HepG2 (cell line): ENCODE results near the gene HDAC10. TPM values are rescaled to one million over a fixed set of nuclear protein-coding genes. Genes with fewer than 3 reads are reported as not detected.
A peak's percentile ranks its signal among the peaks of the same experiment; 100 is the strongest.

Experiments
- EHMT2 ChIP-seq: fragments of 200-600 bp; sonication (generic); IDR thresholded peaks from 2 replicates; pipeline ENCODE4 v1.7.0; 2017; ENCODE audit warnings: antibody characterized with exemption, low read depth, low read length, borderline replicate concordance
- HNRNPH1 ChIP-seq: fragments of 200-400 bp; formaldehyde crosslinking; optimal IDR thresholded peaks from 2 replicates; pipeline ENCODE3; 2017; ENCODE audit warnings: mild to moderate bottlenecking, low read depth, low read length
- KLF12 ChIP-seq: sonication (generic); formaldehyde crosslinking; IDR thresholded peaks from 2 replicates; pipeline ENCODE4 v1.4.0; 2020; ENCODE audit warnings: missing genetic modification reagents, borderline replicate concordance
- MATR3 ChIP-seq: sonication (generic); formaldehyde crosslinking; IDR thresholded peaks from 2 replicates; pipeline ENCODE4 v1.4.0; 2020; ENCODE audit warnings: missing genetic modification reagents
- MTA3 ChIP-seq: sonication (generic); formaldehyde crosslinking; IDR thresholded peaks from 2 replicates; pipeline ENCODE4 v1.4.0; 2020; ENCODE audit warnings: missing genetic modification reagents
- SNAI1 ChIP-seq: sonication (generic); formaldehyde crosslinking; IDR thresholded peaks from 2 replicates; pipeline ENCODE4 v1.5.0; 2020; ENCODE audit warnings: mild to moderate bottlenecking, missing genetic modification reagents, borderline replicate concordance
- TP53 ChIP-seq: sonication (generic); formaldehyde crosslinking; conservative IDR thresholded peaks from 2 replicates; pipeline ENCODE4 v1.4.0; 2020; ENCODE audit warnings: missing genetic modification reagents
- ZFYVE20 ChIP-seq: sonication (generic); formaldehyde crosslinking; IDR thresholded peaks from 2 replicates; pipeline ENCODE4 v1.8.0; 2023; ENCODE audit warnings: low read depth, mild to moderate bottlenecking, moderate library complexity, missing genetic modification reagents, borderline replicate concordance
- ZNF207 ChIP-seq: fragments of 450-650 bp; IDR thresholded peaks from 2 replicates; pipeline ENCODE4 v1.6.1; 2016; ENCODE audit warnings: antibody characterized with exemption, borderline replicate concordance
- ZNF530 ChIP-seq: sonication (generic); formaldehyde crosslinking; IDR thresholded peaks from 2 replicates; pipeline ENCODE4 v1.5.0; 2020; ENCODE audit warnings: low read depth, mild to moderate bottlenecking, missing genetic modification reagents
- ZNF709 ChIP-seq: sonication (generic); formaldehyde crosslinking; IDR thresholded peaks from 2 replicates; pipeline ENCODE4 v1.5.0; 2020; ENCODE audit warnings: mild to moderate bottlenecking, missing genetic modification reagents
- polyA plus RNA-seq, 8 experiments: library from polyadenylated mRNA; depleted of rRNA in 3 of 8; stranded (reverse) in 7 of 8; unstranded in 1 of 8; fragments of >200 nt; fragmentation: Illumina TruSeq in 4 of 8; extraction: Trizol in 4 of 8; gene quantifications; 2 replicates each; pipeline versions ENCODE4 v1.2.1 to v1.2.3, GENCODE V29; 2011 to 2016; ENCODE audit warnings: low read depth in 4 of 8, missing spikeins in 1 of 8, mixed read lengths in 1 of 8; ENCODE audit not compliant: insufficient read depth in 1 of 8
- total RNA-seq, 5 experiments: library from RNA; depleted of rRNA; stranded (reverse); fragments of >200 nt; fragmentation: Illumina TruSeq; extraction: Trizol; gene quantifications; 2 replicates each; pipeline ENCODE4 v1.2.3, GENCODE V29; 2016; ENCODE audit warnings: low read depth in 1 of 5
- TF ChIP-seq, protein P1 (sequence below): sonication (generic); formaldehyde crosslinking; IDR thresholded peaks from 2 replicates; pipeline ENCODE4 v1.4.0; 2020; ENCODE audit warnings: mild to moderate bottlenecking, low read depth, missing genetic modification reagents
- TF ChIP-seq, protein P2 (sequence below): sonication (generic); formaldehyde crosslinking; IDR thresholded peaks from 2 replicates; pipeline ENCODE4 v1.5.0; 2020; ENCODE audit warnings: mild to moderate bottlenecking, missing genetic modification reagents, moderate library complexity
- TF ChIP-seq, protein P3 (sequence below): sonication (generic); formaldehyde crosslinking; IDR thresholded peaks from 2 replicates; pipeline ENCODE4 v1.5.0; 2020; ENCODE audit warnings: missing genetic modification reagents, mild to moderate bottlenecking, borderline replicate concordance
- TF ChIP-seq, protein P4 (sequence below): sonication (generic); formaldehyde crosslinking; conservative IDR thresholded peaks from 2 replicates; pipeline ENCODE4 v1.8.0; 2022; ENCODE audit warnings: mild to moderate bottlenecking, moderate library complexity, missing genetic modification reagents
- TF ChIP-seq, protein P5 (sequence below), 2 experiments: sonication (generic) in 1 of 2; formaldehyde crosslinking in 1 of 2; IDR thresholded peaks; 2 replicates each; pipeline versions ENCODE4 v1.5.1 to v1.6.1; 2011 to 2020; ENCODE audit warnings: borderline replicate concordance in 1 of 2, low read depth in 1 of 2, low read length in 1 of 2, mild to moderate bottlenecking in 1 of 2, missing genetic modification reagents in 1 of 2, moderate library complexity in 1 of 2
- TF ChIP-seq, protein P6 (sequence below): sonication (generic); formaldehyde crosslinking; IDR thresholded peaks from 2 replicates; pipeline ENCODE4 v1.4.0; 2020; ENCODE audit warnings: missing genetic modification reagents, mild to moderate bottlenecking, borderline replicate concordance

The HDAC10 gene
- total and polyA plus RNA-seq, 2 of the 13 experiments (the other 11 are each of a cell fraction or from before 2014, with no cell fraction given), result 13.9 to 14.9 TPM

DNA sequence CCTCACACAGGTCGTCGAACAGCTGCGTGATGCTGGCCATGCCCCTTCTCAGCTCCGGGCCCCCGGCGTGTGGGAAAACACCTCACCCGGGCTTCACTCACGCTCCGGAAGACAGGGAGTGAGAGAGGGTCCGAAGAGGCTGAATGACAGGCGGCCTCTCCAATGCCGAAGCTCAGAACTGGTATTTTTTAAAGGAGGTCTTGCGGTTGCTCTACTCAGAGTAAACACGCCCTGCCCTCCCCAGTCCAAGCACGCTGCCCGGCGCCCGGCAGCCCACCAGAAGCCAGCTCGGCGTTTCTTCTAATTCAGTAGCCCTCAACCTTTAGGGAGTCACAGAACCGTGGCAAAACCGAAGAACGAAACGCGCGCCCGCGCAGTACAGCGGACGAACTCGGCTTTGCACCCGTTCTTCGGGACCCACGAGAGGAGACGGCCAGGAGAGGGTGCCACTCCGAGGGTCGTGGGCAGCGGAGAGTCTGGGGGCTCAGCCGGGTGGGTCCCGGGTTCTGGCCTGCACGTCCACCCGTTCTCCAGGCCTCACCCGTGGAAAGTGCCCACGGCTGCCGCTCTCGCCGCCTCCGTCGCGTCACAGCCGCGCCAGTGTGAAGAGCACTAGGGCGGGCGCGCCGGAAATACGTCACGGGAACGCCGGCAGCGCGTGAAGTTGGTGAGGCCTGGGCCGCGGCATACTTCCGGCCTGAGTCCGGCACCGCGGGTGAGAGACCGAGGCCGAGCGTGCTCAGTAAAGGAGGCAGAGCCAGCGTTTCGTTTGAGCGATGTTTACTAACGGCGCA lies 6.4 kb downstream of the HDAC10 start, which contains the start of gene TUBGCP6 (continued):
- TF ChIP-seq HNRNPH1 (no peak), MTA3 (CRISPR knock-in tag) (no peak), ZNF709 (CRISPR knock-in tag) (peak; percentile 92), TP53 (CRISPR knock-in tag) (no peak), ZFYVE20 (no peak; the same call in 1 of the 2 replicates), ZNF530 (CRISPR knock-in tag) (no peak), EHMT2 (no peak), SNAI1 (CRISPR knock-in tag) (no peak), MATR3 (CRISPR knock-in tag) (no peak), ZNF207 (no peak), KLF12 (peak; percentile 95)
- TF ChIP-seq, protein P1, sequence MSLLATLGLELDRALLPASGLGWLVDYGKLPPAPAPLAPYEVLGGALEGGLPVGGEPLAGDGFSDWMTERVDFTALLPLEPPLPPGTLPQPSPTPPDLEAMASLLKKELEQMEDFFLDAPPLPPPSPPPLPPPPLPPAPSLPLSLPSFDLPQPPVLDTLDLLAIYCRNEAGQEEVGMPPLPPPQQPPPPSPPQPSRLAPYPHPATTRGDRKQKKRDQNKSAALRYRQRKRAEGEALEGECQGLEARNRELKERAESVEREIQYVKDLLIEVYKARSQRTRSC, result no peak
- TF ChIP-seq, protein P2, sequence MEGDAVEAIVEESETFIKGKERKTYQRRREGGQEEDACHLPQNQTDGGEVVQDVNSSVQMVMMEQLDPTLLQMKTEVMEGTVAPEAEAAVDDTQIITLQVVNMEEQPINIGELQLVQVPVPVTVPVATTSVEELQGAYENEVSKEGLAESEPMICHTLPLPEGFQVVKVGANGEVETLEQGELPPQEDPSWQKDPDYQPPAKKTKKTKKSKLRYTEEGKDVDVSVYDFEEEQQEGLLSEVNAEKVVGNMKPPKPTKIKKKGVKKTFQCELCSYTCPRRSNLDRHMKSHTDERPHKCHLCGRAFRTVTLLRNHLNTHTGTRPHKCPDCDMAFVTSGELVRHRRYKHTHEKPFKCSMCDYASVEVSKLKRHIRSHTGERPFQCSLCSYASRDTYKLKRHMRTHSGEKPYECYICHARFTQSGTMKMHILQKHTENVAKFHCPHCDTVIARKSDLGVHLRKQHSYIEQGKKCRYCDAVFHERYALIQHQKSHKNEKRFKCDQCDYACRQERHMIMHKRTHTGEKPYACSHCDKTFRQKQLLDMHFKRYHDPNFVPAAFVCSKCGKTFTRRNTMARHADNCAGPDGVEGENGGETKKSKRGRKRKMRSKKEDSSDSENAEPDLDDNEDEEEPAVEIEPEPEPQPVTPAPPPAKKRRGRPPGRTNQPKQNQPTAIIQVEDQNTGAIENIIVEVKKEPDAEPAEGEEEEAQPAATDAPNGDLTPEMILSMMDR, result peak; percentile 43; the same call in 1 of the 2 replicates
- TF ChIP-seq, protein P3, sequence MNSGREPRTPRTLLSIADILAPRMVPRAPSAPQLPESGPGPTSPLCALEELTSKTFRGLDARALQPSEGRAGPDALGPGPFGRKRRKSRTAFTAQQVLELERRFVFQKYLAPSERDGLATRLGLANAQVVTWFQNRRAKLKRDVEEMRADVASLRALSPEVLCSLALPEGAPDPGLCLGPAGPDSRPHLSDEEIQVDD (CRISPR knock-in tag), result no peak; the same call in 1 of the 2 replicates
- TF ChIP-seq, protein P4, sequence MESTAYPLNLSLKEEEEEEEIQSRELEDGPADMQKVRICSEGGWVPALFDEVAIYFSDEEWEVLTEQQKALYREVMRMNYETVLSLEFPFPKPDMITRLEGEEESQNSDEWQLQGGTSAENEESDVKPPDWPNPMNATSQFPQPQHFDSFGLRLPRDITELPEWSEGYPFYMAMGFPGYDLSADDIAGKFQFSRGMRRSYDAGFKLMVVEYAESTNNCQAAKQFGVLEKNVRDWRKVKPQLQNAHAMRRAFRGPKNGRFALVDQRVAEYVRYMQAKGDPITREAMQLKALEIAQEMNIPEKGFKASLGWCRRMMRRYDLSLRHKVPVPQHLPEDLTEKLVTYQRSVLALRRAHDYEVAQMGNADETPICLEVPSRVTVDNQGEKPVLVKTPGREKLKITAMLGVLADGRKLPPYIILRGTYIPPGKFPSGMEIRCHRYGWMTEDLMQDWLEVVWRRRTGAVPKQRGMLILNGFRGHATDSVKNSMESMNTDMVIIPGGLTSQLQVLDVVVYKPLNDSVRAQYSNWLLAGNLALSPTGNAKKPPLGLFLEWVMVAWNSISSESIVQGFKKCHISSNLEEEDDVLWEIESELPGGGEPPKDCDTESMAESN (CRISPR knock-in tag), result peak; percentile 72
- TF ChIP-seq, protein P5, sequence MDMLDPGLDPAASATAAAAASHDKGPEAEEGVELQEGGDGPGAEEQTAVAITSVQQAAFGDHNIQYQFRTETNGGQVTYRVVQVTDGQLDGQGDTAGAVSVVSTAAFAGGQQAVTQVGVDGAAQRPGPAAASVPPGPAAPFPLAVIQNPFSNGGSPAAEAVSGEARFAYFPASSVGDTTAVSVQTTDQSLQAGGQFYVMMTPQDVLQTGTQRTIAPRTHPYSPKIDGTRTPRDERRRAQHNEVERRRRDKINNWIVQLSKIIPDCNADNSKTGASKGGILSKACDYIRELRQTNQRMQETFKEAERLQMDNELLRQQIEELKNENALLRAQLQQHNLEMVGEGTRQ (IDR thresholded peaks at IDR 0.05; ENCODE audit: low read depth, low read length), result no peak
- TF ChIP-seq, protein P5 (CRISPR knock-in tag; IDR thresholded peaks at IDR 0.05; ENCODE audit: borderline replicate concordance), result no peak
- TF ChIP-seq, protein P6, sequence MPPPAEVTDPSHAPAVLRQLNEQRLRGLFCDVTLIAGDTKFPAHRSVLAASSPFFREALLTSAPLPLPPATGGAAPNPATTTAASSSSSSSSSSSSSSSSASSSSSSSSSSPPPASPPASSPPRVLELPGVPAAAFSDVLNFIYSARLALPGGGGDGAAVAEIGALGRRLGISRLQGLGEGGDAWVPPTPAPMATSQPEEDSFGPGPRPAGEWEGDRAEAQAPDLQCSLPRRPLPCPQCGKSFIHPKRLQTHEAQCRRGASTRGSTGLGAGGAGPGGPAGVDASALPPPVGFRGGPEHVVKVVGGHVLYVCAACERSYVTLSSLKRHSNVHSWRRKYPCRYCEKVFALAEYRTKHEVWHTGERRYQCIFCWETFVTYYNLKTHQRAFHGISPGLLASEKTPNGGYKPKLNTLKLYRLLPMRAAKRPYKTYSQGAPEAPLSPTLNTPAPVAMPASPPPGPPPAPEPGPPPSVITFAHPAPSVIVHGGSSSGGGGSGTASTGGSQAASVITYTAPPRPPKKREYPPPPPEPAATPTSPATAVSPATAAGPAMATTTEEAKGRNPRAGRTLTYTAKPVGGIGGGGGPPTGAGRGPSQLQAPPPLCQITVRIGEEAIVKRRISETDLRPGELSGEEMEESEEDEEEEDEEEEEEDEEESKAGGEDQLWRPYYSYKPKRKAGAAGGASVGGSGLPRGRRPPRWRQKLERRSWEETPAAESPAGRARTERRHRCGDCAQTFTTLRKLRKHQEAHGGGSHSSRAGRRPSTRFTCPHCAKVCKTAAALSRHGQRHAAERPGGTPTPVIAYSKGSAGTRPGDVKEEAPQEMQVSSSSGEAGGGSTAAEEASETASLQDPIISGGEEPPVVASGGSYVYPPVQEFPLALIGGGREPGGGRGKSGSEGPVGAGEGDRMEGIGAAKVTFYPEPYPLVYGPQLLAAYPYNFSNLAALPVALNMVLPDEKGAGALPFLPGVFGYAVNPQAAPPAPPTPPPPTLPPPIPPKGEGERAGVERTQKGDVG (CRISPR knock-in tag), result peak; percentile 91
